Measurements from ENCODE around the gene PPP2R5E.
"Not testable (repeated sequence)": the region's sequence is repeated elsewhere in the genome, so short reads cannot be mapped to it uniquely, and the experiment has no call there.

PPP2R5E gene

GRCh38 chr14:63543000-63543825 is at the start of gene PPP2R5E:
Gene PPP2R5E (minus strand): TSS chr14:63543377. CDS start chr14:63539685, 3,692 bp downstream.
- peak; percentile 100 for DNase-seq

GRCh38 chr14:63583046-63583445 is 39.9 kb upstream of the PPP2R5E start:
- DNase-seq: not testable (repeated sequence)

- no peak for DNase-seq
Observed at GRCh38 chr14:63581491-63581890, 38.3 kb upstream of the PPP2R5E start.

DNA sequence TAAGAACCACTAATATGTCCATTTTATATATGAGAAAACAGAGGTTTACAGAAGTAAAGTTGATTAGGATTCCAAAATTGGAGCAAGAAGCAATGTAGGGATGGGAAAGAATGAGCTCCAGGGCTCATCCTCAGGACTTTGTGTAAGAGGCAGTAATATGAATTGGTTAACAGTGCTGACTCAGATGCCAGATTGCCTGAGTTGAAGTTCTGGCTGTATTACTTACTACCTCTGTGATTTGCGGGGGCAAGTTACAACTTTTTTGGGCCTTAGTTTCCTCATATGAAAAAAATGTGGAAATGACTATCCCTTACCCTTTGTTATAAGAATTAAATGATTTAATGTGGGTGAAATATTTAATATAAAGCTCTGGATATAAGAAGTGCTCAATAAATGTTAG is 35.1 kb upstream of the PPP2R5E start:
- no peak for DNase-seq

GRCh38 chr14:63573581-63573980 is 30.4 kb upstream of the PPP2R5E start:
- DNase-seq: no peak

DNA sequence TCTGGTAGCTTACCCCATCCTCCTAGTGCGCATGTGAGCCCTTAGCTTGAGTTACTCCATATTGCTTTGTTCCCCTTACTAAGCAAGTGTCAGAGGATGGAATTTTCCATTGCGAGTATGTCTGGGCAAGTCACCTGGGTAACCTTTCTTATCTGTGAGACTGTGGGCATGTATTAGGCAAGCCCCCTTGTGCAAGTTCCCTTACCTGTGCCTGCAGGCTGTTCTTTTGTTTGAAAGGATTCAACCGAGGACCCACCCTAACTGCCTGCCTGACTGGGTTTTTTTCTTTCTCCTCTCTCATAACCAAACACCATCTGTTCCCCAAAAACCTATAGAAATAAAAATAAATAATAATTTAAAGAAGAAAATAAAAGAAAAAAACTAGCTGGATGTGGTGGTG is 22.3 kb upstream of the PPP2R5E start:
- no peak for DNase-seq

- DNase-seq: no peak
Observed at GRCh38 chr14:63564318-63564717, 21.1 kb upstream of the PPP2R5E start.

GRCh38 chr14:63563370-63564026 is 20.3 kb upstream of the PPP2R5E start:
- DNase-seq: peak; percentile 15

GRCh38 chr14:63562405-63562804 is 19.2 kb upstream of the PPP2R5E start:
- peak; percentile 67 for DNase-seq

DNA sequence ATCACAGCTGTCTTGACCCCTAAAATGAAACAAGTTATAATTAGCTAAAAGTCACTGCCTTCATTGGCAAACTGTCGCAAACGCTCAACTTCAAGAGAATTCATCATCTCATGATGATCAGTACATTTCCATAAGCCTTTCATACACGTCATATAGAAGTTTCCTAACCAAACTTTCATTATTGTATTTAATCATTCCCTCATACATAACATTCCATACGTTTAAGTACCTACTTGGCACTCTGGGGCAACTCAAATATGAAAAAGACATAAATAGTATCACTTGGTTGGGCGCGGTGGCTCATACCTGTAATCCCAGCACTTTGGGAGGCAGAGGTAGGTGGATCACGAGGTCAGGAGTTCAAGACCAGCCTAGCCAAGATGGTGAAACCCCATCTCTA is 12.4 kb upstream of the PPP2R5E start:
- DNase-seq: no peak

GRCh38 chr14:63551332-63551731 is 8.2 kb upstream of the PPP2R5E start:
- no peak for DNase-seq

DNA sequence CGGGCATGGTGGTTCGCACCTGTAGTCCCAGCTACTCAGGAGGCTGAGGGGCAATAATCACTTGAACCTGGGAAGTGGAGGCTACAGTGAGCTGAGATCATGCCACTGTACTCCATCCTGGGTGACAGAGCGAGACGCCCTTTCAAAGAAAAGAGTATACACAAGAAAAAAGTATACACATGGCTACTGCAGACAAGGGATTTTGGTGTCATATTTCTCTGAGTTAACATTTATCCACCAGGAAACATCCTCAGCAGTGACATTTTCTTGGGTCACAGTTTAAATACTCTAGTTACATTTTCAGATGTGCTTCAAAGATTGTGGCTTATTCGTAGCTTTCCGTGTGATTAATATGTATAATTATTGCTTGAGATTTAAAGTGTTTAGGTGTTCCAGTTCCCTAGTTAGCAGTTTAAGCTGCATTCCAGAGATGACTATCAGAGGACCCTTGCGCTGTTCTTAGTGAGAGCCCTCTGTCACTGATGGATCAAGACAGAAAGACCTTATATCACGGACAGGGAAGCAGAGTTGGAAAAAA is 4.7 kb upstream of the PPP2R5E start:
- DNase-seq: no peak

GRCh38 chr14:63545431-63545830 is 2.3 kb upstream of the PPP2R5E start:
- DNase-seq: no peak

GRCh38 chr14:63544591-63545299 is 1.6 kb upstream of the PPP2R5E start:
- peak; percentile 55 for DNase-seq

DNA sequence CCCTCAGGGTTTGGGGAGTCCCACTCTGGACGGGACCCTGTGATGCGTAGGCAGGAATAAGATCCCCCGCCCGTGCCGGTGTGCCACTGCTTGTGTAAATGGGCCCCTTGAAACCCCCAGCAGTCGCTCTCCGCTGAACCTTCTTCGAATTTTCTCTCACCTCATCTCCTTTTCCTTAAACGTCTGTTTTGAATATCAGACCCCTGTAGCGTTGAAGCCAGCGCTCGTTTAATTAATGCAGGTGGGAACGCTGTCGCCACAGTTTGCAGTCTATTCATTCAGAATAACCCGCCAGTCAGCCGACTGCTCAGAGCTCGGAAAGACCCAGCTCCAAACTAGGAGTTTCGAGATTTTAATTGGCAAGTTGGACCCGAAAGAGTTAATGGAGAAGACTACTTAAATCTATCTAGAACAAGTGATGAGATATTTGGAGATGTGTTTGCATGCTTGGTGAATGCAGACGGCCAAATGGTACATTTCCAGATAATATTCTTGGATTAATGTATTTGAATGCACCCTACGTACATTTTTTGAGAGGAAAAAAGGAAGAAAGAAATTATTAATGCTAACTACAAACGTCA is 739 bp upstream of the PPP2R5E start:
- DNase-seq: no peak

DNA sequence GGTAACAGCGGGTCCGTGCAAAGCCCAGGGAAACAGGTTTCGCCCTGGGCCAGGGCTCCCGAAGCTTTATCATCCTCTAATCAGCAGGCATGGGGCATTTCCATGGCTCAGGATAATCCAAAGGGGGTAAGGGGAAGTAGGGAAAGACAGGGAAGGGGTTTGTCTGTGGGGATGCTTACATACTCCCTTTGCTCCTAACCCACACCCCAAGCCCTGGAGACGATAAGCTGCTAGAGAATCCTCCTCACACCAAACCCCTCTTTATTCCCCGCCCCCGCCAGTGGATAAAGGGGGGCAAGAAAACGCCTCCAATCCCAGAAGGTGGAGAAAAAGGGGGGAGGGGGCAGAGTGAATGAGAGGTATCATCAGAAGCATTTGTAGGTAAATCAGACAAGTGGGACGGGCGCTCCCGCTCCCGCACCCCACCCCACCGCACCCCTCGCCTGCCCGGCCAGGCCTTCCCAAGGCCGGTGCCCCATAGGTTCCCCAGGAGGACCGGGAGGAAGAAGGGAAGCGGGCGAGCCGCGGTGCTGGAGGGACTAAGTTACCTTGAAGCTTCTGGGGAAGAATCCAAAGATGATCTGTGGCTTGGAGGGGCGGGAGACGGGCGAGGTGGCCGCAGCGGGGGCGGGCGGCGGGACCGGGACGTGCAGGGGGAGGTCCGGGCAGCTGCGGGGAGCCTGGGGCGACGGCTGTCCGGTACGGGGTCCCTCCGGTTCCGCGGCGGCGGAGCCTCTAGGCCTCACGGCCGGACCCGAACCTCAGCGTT is 762 bp downstream of the PPP2R5E start:
- DNase-seq: peak; percentile 54

- no peak for DNase-seq
Observed at GRCh38 chr14:63535918-63536317, 7.3 kb downstream of the PPP2R5E start.

- DNase-seq: no peak
Observed at GRCh38 chr14:63533474-63533873, 9.7 kb downstream of the PPP2R5E start.

- DNase-seq: no peak
Observed at GRCh38 chr14:63524537-63525155, 18.5 kb downstream of the PPP2R5E start.

DNA sequence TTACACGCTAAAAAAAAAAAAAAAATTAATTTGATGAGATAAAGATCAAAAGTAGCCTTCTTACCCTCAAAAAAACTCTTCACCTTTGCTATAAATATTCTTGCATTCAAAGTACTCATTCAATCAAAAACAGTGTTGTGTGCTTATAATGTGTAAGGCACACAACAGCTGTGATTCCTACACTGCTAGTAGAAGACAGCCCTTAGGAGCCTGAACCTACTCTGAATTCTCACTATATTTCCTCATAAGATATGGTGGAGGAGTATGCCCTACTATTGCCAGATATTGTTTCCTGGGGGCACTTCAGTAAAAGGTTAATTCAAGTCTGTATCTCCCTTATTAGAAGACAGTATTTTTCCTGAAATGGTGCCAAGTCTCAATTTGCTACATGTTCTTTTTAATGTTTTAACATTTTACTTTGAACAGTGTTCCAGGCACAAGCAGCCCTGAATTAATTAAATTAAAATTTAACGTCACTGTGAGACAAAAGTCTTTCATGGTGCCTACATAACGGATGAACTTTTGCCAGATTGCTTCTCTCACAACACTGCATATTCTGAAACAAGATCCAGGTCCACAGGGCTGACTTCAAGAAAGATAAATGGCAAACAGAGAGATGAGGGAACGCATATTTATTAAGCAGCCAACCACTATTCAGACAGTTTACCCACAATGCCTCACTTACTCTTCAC is 19.3 kb downstream of the PPP2R5E start:
- DNase-seq: no peak

DNA sequence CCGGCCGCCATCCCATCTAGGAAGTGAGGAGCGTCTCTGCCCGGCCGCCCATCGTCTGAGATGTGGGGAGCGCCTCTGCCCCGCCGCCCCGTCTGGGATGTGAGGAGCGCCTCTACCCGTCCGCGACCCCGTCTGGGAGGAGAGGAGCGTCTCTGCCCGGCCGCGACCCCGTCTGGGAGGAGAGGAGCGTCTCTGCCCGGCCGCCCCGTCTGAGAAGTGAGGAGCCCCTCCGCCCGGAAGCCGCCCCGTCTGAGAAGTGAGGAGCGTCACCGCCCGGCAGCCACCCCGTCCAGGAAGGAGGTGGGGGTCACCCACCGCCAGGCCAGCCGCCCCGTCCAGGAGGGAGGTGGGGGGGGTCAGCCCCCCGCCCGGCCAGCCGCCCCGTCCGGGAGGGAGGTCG is 20.7 kb downstream of the PPP2R5E start:
- not testable (repeated sequence) for DNase-seq
